GM13977 (cell line): ENCODE measurements around the gene ABHD10.

Experiments used
- DNase-seq: peaks from one replicate; pipeline ENCODE4 v3.0.0; 2012; ENCODE audit warnings: low spot score
- in situ Hi-C: fragments of 300-500 bp; cut with MboI; formaldehyde crosslinking; loops from one replicate; pipeline ENCODE4 v1.12.0; 2022; ENCODE audit warnings: low sequenced_read_pairs, low pct_unique_long_range_greater_than_20kb, mixed read lengths, inconsistent platforms; ENCODE audit not compliant: unreplicated experiment
- TF ChIP-seq, protein P1 (sequence below): IDR thresholded peaks from 2 replicates; pipeline ENCODE4 v1.5.1; 2012; ENCODE audit warnings: mild to moderate bottlenecking, control low read depth; ENCODE audit not compliant: insufficient read depth; ENCODE audit errors: extremely low read depth, missing control alignments

The ABHD10 gene

DNA sequence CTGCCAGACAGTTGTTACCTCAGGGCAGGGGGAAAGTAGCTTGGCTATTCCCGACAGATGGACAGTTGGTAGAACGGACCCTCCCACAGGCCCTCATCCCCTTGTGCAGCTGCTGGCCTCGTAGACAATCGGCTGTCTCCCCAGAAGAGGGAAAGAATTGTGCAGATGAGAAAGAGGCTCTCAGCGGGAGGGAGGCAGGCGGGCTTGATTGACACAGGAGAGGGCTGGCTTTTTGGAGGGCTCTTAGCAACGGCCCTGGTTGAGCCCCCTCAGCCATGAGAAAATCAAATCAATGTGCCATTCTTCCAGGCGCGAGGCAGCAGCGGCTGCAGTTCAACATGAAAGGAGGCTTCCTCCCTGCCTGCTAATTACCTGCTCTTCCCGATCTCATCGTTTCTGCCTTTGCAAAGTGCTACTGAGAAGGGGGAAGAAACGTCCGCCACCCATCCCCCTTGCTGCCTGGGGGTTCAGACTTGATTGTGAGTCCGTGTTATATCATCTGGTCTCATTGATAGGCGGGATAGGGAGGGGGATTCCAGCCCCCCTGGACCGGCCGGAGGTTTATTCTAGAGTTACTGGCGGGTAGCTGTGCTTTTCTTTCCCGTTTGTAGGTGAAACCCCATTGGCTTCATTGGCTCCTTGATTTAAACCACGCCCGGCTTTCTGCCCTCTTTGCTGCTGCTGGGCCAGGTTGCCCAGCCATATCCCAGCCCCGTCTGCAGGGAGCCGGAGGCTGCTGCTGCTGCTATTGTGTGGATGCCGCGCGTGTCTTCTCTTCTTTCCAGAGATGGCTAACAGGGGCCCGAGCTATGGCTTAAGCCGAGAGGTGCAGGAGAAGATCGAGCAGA is 20.0 kb downstream of the ABHD10 start, which contains the start of gene TAGLN3:
Gene TAGLN3 (plus strand): TSS at position 287 of the 848 bp plus-strand sequence. CDS start 501 bp downstream, at position 788.
- TF ChIP-seq, protein P1, sequence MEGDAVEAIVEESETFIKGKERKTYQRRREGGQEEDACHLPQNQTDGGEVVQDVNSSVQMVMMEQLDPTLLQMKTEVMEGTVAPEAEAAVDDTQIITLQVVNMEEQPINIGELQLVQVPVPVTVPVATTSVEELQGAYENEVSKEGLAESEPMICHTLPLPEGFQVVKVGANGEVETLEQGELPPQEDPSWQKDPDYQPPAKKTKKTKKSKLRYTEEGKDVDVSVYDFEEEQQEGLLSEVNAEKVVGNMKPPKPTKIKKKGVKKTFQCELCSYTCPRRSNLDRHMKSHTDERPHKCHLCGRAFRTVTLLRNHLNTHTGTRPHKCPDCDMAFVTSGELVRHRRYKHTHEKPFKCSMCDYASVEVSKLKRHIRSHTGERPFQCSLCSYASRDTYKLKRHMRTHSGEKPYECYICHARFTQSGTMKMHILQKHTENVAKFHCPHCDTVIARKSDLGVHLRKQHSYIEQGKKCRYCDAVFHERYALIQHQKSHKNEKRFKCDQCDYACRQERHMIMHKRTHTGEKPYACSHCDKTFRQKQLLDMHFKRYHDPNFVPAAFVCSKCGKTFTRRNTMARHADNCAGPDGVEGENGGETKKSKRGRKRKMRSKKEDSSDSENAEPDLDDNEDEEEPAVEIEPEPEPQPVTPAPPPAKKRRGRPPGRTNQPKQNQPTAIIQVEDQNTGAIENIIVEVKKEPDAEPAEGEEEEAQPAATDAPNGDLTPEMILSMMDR, result no peak
- in situ Hi-C loops, result no loop called here
- DNase-seq, result peak; percentile 34

DNA sequence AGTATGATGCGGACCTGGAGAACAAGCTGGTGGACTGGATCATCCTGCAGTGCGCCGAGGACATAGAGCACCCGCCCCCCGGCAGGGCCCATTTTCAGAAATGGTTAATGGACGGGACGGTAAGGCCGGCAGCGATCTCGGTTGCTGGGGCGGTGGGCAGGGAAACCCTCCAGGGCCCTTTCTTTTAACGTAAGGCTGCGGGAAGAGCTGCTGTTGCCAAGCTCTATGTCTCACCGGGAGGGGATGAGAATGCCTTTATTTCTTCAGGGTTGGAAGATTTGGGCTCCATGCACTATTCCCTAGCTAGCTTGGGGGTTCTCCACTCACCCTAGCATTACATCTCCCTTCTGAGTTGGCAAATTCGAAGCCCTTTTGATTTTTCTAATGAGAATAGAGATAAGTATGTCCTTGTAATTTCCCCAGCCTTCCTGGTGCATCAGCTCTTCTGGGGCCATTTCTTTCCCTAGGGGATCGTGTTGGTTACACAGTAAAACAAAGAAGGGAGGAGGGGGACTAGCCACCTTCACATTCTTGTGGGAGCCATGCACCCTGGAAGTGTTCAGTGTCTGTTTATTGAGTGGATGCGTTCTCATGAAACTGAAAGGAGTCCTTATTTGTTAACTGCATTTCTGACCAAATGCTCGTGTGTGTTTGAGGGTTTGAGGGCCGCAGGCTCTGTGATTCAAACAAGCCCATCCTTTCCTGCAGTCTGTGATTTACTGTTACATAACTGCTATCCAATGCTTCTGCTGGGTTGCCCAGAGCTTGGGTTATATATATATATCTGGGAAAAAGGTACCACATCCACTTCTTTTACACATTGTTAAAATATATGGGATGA is 20.9 kb downstream of the ABHD10 start:
- in situ Hi-C loops, result no loop called here
- TF ChIP-seq, protein P1, result no peak
- DNase-seq, result no peak

DNA sequence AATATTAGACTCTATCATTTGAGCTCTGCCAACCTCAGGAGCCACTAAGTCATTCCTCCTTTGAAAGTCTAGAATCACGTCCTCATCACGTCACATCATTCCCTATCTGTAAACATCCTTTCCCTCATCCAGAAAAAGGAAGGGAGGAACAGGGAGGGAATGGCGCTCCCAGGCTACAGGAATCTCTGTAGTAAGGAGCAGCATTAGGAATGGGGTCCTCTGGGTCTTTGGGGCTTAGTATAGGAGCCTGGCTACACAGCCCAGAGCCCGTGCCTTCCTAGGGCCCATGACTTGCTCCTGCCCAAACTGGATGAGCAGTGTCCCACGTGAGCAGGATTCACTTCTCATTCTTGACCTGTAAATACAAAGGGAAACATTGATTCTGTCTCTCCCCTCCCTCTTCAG is 21.5 kb downstream of the ABHD10 start:
- in situ Hi-C loops, result no loop called here
- DNase-seq, result no peak
- TF ChIP-seq, protein P1, result no peak

DNA sequence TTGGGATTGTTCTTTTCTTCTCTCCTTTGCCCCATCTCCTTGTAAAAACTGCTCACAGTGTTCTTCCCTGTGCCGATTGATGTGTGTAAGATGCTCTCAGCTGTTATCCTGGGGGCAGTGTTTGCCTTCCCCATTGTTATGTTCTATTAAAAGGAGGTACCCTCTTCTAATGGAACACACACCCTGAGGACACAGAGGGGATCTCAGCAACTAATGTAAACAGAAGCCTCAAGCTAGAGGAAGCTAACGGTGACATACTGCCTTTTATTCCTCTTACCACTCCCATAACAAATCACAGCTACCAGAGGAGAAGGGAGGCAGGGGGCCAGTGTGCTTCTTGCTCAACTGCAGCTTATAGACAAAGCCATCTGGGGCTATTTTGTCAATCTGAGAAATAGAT is 22.1 kb downstream of the ABHD10 start:
- TF ChIP-seq, protein P1, result no peak
- no peak for DNase-seq
- in situ Hi-C loops, result no loop called here

DNA sequence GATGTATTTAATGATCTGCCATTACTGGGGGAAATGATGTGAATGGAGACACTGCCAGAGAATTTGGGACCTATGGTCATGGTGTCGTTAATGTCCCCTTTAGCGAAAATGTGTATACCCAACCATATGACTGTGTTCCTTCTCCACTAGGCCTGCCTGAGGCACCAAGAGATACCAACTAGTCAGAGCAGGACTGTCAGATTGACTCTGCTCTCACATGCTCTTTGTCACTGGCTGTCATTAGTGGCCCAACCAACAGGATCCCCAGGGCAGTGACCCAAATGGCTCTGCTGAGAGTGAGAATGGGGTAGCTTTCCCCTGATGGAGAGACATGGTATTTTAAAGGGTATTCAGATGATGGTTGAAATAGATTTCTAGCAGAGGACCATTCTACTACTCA is 22.7 kb downstream of the ABHD10 start:
- in situ Hi-C loops, result no loop called here
- TF ChIP-seq, protein P1, result no peak
- no peak for DNase-seq

DNA sequence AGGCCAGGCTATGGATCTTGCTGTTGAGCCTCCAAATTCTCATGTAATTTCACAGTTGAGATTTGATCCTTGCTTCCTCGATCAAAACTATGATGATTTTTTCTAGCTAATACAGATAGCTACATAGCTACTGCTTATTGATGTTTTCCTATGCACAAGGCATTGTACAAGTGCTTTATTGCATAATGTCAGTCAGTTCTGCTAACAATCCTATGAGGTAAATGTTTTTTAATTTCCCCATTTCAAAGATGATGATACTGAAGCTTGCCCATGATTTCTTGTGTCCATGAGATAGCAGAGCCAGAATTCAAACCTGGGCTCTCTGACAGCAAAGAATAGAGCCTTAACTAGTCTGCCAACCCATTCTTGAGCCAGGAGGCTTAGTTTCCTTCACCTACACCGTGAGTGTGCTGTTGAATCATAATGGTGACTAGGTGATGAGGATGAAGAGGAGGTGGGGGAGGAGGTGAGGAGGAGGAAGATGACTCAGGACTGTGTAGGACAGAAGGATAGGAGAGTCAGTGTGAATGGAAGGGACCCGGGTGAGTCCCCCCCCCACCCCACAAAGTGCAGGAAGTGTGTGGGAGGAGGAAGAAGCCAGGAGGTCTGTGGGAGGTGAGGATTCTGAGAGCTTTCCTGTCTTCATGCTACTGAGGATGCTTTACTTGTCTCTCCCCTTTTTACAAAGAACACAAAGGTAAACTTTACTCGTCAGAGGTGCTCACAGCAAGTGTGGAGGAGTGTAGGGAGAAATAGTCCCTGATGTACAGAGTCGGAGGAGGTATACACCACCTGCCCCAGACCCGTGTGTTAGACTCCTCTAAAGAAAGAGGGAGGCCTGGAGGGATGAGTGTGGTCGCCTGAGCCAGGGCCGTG is 23.5 kb downstream of the ABHD10 start:
- no peak for DNase-seq
- TF ChIP-seq, protein P1, result no peak

More for the DNA sequence above, 23.5 kb downstream of the ABHD10 start:
- in situ Hi-C loops, result no loop called here
